Small intestine (tissue), 7 donors: ENCODE measurements around the gene CORO7. TPM values are rescaled to one million over a fixed set of nuclear protein-coding genes. Genes with fewer than 3 reads are reported as not detected.

Source experiments
- DNase-seq, 2 donors: peaks; one replicate each; pipeline versions ENCODE4 v3.0.0 to v3.0.0-alpha.2; 2013
- FAIRE-seq: peaks from 2 replicates; lab custom pipeline; 2012; peaks lifted over from hg19 to GRCh38; lab: Jason Lieb, UNC
- H3K27ac ChIP-seq, 3 donors: one replicate each; pipeline ENCODE4 v1.5.1; 2013; ENCODE audit warnings: low read length in 2 of 3, mild to moderate bottlenecking in 2 of 3, control low read depth in 1 of 3, inconsistent platforms in 1 of 3, low read depth in 1 of 3, moderate library complexity in 1 of 3
- H3K27me3 ChIP-seq, 3 donors: one replicate each; pipeline ENCODE4 v1.6.1; 2013; ENCODE audit warnings: low read length in 3 of 3, inconsistent platforms in 1 of 3; ENCODE audit not compliant: control insufficient read depth in 3 of 3, insufficient read depth in 3 of 3
- H3K36me3 ChIP-seq, 3 donors: one replicate each; pipeline ENCODE4 v1.6.1; 2013; ENCODE audit warnings: low read length in 3 of 3, inconsistent platforms in 1 of 3, low read depth in 1 of 3, mild to moderate bottlenecking in 1 of 3, moderate library complexity in 1 of 3; ENCODE audit not compliant: control insufficient read depth in 3 of 3, insufficient read depth in 2 of 3
- H3K4me1 ChIP-seq, 3 donors: one replicate each; pipeline ENCODE4 v1.6.1; 2013; ENCODE audit warnings: low read length in 2 of 3, inconsistent platforms in 1 of 3, low read depth in 1 of 3, mild to moderate bottlenecking in 1 of 3, moderate library complexity in 1 of 3; ENCODE audit not compliant: control insufficient read depth in 3 of 3, insufficient read depth in 2 of 3
- H3K4me3 ChIP-seq, 3 donors: one replicate each; pipeline ENCODE4 v1.5.1; 2013; ENCODE audit warnings: low read length in 3 of 3, control low read depth in 1 of 3, inconsistent platforms in 1 of 3, low read depth in 1 of 3, mild to moderate bottlenecking in 1 of 3, moderate library complexity in 1 of 3
- H3K9me3 ChIP-seq, 2 donors: one replicate each; pipeline ENCODE4 v1.6.1; 2013; ENCODE audit warnings: low read depth in 1 of 2, low read length in 1 of 2; ENCODE audit not compliant: control insufficient read depth in 2 of 2, insufficient read depth in 1 of 2
- WGBS, 3 donors: extraction: QIAGEN DNeasy Blood & Tissue Kit; methylation state at CpG; one replicate each; pipeline ENCODE4 v1.1.7; 2013; 5-methylcytosine and 5-hydroxymethylcytosine counted together
- polyA plus RNA-seq, 4 donors: library from polyadenylated mRNA; stranded (reverse) in 3 of 4; unstranded in 1 of 4; fragments of 200-250 nt in 3 of 4; fragments of 120-200 nt in 1 of 4; gene quantifications; one replicate each; pipeline versions ENCODE4 v1.2.1 to v1.2.3, GENCODE V29; 2013
- donor health status: healthy with polysubstance abuse.
- donor health status: control.
- donor health status: control.
- donor health status: Bipolar disorder and iron deficiency.
- donor health status: healthy.

Gene CORO7
- polyA plus RNA-seq, 4 donors, result 27.3 to 49.2 (median 41.6) TPM

DNA sequence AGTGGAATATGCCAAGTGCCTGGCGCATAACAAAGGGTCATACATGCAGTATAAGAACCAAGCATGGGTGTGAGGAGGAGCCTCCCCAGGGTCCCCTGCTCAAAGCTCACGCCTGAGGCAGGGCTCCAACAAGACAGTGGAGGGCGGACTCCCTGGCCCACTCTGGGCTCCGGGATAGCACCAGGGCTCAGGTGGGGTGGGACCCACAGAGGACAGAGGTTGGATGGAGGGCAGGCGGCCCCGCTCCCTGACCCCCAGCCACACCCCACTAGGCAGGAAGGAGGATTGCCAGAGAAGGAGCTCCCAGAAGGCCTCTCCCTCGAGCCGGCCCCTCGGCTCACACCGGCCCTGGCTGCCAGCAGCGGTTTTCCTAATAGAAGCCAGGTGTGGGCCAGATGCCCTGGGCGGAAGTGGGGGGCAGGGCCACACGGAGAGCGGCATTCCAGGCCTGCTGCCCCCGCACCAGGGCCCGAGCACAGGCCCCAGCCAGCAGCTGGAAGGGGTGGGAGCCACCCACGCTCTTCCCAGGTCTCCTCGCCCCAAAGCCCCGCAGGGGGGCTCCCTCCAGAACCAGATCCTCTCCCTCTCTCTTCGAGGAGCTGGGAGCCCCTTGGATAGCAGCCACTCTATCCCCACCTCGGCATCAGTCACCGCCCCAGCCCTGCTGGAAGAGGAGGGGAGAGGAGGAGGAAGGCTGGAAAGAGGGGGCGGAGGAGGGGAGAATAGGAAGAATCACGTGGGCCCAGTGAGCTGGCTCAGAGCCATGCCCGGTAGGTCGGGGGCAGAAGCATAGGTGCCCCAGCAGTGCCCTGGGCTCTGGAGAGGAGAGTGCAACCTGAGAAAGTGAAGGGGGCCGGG lies 23.8 kb downstream of the CORO7 start:
- FAIRE-seq, result no peak
- no peak overlapping the region for H3K4me3 ChIP-seq
- no peaks in the 10 kb centered on the region for H3K9me3 ChIP-seq
- H3K4me1 ChIP-seq, result peaks cover 0 to 17% (median 0%) of the 10 kb centered on the region in 3 donors
- DNase-seq, result peak in 1 of 2 donors; percentile 59
- H3K27ac ChIP-seq, result peak overlapping the region in 1 of 3 donors; percentile 50
- no peaks in the 10 kb centered on the region for H3K27me3 ChIP-seq
- WGBS, 3 donors, result 60 to 78% (median 77%) methylated on average over 23 to 27 of the region's 27 CpGs
- H3K36me3 ChIP-seq, result peaks cover 0 to 80% (median 13%) of the 10 kb centered on the region in 3 donors

- WGBS, 3 donors, result 89 to 95% (median 92%) methylated on average over 21 to 22 of the region's 22 CpGs
- H3K4me1 ChIP-seq, result peaks cover 0 to 17% (median 0%) of the 10 kb centered on the region in 3 donors
- DNase-seq (no peak), FAIRE-seq (no peak)
- H3K27me3 ChIP-seq, result no peaks in the 10 kb centered on the region
- H3K36me3 ChIP-seq, result peaks cover 0 to 81% (median 17%) of the 10 kb centered on the region in 3 donors
- peak overlapping the region in 1 of 3 donors; percentile 50 for H3K27ac ChIP-seq
- H3K9me3 ChIP-seq, result no peaks in the 10 kb centered on the region
- H3K4me3 ChIP-seq, result no peak overlapping the region
These were observed 24.6 kb downstream of the CORO7 start for GRCh38 chr16:4391631-4392381.

DNA sequence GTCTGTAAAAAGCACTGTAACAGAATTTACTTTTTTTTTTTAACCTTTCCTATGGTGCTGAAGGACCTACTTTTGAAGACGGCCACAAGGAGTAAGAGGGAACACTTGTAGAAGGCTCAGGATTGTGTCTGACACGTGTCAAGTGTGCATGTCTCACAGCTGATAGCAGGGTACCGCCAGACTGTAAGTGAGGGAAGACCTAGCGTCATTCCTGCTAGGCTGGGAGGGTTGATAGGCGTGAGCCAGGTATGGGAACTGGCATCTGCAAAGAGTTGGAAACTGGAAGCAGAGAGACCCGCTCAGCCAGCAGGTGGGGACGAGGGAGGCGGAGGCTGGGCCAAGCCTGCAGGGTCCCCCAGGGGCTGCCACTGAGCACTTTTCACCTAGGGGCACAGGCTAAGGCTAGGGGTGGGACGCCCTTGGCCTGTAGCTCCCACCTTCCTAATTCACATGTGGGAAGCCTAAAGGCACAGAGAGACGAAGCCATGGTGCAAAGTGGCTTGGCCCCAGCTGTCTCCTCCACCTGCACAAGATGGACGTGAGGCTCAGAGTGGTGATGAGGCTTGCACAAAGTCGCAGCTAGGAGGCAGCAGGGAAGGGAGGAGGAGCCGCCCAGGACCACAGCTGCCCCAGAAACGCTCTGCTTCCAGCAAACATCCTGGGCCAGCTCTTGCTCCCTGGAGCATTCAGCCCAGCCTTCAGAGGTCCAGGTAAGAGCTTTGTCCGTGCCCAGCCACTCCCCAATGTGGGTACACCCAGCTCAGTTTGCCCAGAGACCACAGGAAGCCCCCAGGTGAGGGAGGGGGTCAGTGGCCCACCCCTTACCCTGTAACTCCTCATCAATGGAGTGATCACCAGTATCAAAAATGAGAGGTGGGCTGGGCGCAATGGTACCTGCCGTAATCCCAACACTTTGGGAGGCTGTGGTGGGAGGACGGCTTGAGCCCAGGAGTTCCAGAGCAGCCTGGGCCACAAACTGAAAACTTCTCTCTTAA lies 25.8 kb downstream of the CORO7 start:
- DNase-seq (no peak), FAIRE-seq (no peak)
- Histone ChIP-seq H3K27me3 (no peaks in the 10 kb centered on the region), H3K4me3 (no peak overlapping the region), H3K4me1 (peaks cover 0 to 17% (median 0%) of the 10 kb centered on the region in 3 donors), H3K36me3 (peaks cover 0 to 93% (median 18%) of the 10 kb centered on the region in 3 donors), H3K9me3 (no peaks in the 10 kb centered on the region), H3K27ac (no peak overlapping the region)
- 88 to 92% (median 89%) methylated on average over 17 to 18 of the region's 18 CpGs for WGBS, 3 donors

- peaks cover 0 to 17% (median 0%) of the 10 kb centered on the region in 3 donors for H3K4me1 ChIP-seq
- H3K27me3 ChIP-seq, result no peaks in the 10 kb centered on the region
- peak overlapping the region in 1 of 3 donors; percentile 53 for H3K27ac ChIP-seq
- H3K36me3 ChIP-seq, result peaks cover 0 to 93% (median 13%) of the 10 kb centered on the region in 3 donors
- 71 to 88% (median 83%) methylated on average over 26 to 27 of the region's 27 CpGs for WGBS, 3 donors
- no peak overlapping the region for H3K4me3 ChIP-seq
- no peak for DNase-seq
- no peak for FAIRE-seq
- no peaks in the 10 kb centered on the region for H3K9me3 ChIP-seq
These were observed 27.1 kb downstream of the CORO7 start for GRCh38 chr16:4389051-4389955.

GRCh38 chr16:4388271-4389021 lies 27.9 kb downstream of the CORO7 start:
- no peaks in the 10 kb centered on the region for H3K9me3 ChIP-seq
- FAIRE-seq (no peak), DNase-seq (no peak)
- H3K27me3 ChIP-seq, result no peaks in the 10 kb centered on the region
- WGBS, 3 donors, result 84 to 89% (median 87%) methylated on average over 15 to 19 of the region's 19 CpGs
- H3K36me3 ChIP-seq, result peaks cover 0 to 97% (median 12%) of the 10 kb centered on the region in 3 donors
- H3K4me3 ChIP-seq, result no peak overlapping the region
- H3K4me1 ChIP-seq, result peaks cover 0 to 16% (median 0%) of the 10 kb centered on the region in 3 donors
- peak overlapping the region in 1 of 3 donors; percentile 53 for H3K27ac ChIP-seq

GRCh38 chr16:4387781-4388180 lies 28.6 kb downstream of the CORO7 start:
- H3K4me3 ChIP-seq, result no peak overlapping the region
- FAIRE-seq, result no peak
- no peak for DNase-seq
- peak overlapping the region in 1 of 3 donors; percentile 58 for H3K27ac ChIP-seq
- H3K27me3 ChIP-seq, result no peaks in the 10 kb centered on the region
- peaks cover 0 to 96% (median 12%) of the 10 kb centered on the region in 3 donors for H3K36me3 ChIP-seq
- no peaks in the 10 kb centered on the region for H3K9me3 ChIP-seq
- 94 to 99% (median 98%) methylated on average over 20 of the region's 20 CpGs for WGBS, 3 donors
- peaks cover 0 to 9% (median 0%) of the 10 kb centered on the region in 3 donors for H3K4me1 ChIP-seq
